Limb (tissue), 2 donors: ENCODE measurements around the gene STAT1.
"Not testable (repeated sequence)": the region's sequence is repeated elsewhere in the genome, so short reads cannot be mapped to it uniquely, and the experiment has no call there.

Source experiments
- DNase-seq, 2 donors: peaks; one replicate each; pipeline ENCODE4 v3.0.0-alpha.2; 2016; ENCODE audit errors: extremely low spot score in 2 of 2

The STAT1 gene

GRCh38 chr2:190963088-190963487, 50.9 kb downstream of the STAT1 start:
- DNase-seq, result no peak

DNA sequence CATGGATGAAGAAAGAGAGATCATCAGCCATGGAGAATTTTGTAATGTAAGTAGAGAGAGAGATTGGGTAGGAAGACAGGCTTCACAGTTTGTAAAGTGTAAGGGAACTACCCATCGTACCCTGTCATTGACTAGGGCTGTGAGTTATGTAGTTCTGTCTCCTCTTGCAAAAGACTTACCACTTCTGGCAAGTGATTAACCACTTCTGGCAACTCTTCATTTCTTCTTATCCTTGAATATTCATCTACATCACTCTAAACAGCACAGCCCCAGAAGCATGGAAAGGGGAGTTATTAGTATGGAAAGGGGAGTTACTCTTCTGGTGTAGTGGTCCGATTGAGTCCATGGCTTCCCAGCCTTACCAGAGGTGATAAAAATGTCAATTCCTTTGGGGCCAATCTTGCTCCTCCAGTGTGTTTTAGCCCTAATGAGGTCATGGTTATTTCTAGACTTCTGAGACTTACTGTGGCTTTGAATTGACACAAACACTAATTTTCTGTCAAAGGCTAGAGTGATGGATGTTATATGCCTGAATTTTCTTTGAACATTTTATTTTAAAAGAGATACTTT, 52.0 kb downstream of the STAT1 start:
- DNase-seq, result no peak

GRCh38 chr2:190961117-190961516, 52.9 kb downstream of the STAT1 start:
- not testable (repeated sequence) for DNase-seq

DNA sequence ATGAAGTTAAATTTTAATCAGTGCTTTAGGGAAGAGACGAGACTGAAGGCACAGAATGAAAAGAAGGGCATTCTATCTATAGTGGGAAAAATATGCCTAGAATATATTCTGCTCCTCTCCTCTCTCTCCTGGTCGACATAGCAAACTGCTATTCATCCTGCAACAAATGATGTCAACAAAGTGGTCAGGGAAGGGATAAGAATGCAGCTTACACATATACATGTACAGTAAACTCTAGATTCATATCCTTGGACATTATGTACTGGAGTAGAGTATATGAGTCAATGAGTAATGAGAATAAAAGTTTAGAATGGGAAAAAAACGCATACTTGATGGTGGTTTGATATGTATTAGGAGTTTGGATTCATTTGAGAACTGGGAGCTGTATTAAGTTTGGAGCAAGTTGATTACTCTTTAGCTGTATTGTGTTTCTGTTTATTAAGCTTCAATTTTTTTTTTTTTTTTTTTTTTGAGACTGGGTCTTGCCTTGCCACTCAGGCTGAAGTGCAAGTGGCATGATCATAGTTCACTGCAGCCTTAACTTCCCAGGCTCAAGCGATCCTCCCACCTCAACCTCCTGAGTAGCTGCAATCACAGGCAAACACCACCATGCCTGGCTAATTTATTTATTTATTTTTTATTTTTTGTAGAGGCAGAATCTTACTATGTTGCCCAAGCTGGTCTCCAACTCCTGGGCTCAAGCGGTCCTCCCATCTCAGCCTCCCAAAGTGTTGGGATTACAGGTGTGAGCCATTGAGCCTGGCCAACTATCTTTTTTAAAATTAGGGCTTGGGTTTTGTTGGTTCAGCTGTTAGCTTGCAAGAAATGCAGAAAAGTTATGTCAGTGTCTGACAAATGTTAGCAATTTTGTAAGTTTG, 53.8 kb downstream of the STAT1 start:
- no peak for DNase-seq

- DNase-seq, result no peak
Observed at GRCh38 chr2:190953257-190953656, 60.7 kb downstream of the STAT1 start.

DNA sequence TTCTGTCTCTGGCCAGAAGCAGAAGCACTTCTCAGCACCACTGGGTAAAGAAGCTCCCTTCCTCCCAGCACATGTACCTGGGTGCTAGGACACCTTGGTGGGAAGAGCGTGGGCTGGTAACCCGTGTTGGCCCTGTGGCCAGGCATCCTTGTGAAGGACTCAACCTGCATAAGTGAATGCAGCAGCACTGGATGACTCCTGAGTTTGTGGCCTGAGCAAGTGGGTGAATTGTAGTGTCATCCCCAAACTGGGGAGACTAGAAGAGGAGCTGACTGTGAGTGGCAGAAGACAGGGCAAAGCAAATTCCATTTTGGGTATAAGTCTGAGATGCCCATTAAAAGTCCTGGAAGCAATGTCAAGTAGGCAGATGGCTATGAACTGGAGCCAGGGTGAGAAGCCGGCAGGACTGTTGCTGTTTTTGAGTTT, 63.4 kb downstream of the STAT1 start:
- no peak for DNase-seq

DNA sequence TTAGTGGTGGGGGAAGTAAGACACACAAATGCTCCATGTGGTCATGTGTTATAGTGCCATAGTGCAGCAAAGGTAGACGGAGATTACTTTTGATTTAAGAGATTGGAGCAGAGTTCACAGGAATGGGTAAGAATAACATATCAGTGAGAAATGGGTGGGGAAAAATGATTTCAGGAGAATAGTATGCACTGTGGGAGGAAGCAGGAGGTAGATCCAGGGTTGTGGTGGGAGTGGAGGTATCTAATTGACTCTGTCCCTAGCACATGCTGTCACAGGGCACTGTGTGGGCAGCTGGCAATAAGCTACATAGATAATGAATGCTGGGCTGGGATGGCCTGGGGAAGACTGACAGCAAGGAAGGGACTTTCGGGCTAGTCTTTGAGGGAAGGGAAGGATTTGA, 65.3 kb downstream of the STAT1 start:
- no peak for DNase-seq

- DNase-seq, result peak in 1 of 2 donors; percentile 34
Observed at GRCh38 chr2:190947711-190948251, 66.2 kb downstream of the STAT1 start.

DNA sequence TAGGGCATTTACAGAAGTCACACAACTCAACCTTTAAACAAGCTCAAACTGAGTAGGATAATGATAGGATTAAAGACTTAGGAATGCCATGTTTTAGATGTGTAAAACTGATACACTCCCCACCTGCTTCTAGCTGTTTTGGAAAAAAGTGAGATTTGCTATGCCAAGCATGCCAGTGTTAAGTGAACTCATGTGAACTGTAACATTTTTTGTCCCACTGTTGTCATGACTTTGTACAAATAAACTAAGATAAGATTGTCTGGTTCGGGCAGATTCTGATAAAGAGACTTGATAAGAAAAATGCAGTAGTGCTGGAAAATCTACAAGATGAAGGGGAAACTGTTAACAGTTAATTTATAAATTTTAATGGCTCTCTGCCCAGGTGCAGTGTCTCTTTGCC, 66.8 kb downstream of the STAT1 start:
- DNase-seq, result no peak

GRCh38 chr2:190943706-190944105, 70.3 kb downstream of the STAT1 start:
- DNase-seq, result no peak

- no peak for DNase-seq
Observed at GRCh38 chr2:190942697-190943096, 71.3 kb downstream of the STAT1 start.

- no peak for DNase-seq
Observed at GRCh38 chr2:190941571-190941970, 72.4 kb downstream of the STAT1 start.

GRCh38 chr2:190940454-190940853, 73.5 kb downstream of the STAT1 start:
- DNase-seq, result no peak

DNA sequence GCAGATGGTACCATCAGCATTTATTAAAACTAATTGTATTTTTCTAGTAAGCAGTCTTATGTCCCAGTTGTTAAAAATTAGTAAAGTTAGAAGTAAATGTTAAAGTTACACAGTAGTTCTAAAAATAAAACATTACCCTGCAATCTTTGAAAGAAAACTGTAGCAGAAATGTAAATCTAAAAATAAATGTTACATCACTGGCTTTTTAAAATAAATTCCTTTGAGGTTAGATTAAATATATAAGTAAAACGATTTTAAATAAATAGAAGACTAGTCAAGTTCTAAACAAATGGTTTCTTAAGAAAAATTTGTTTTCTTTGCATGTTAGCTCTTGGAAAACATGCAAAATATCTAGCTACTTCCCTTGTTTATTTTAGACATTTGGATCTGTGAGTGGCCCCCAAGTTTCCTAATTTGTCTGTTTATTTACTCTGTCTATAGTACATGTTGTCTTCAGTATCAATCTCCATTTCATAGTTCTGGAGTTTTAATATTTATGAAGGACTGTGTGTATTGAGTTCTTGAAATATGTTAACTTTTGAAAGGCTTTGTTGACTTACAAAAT, 75.1 kb downstream of the STAT1 start:
- no peak for DNase-seq

GRCh38 chr2:190935054-190935453, 78.9 kb downstream of the STAT1 start:
- DNase-seq, result no peak

DNA sequence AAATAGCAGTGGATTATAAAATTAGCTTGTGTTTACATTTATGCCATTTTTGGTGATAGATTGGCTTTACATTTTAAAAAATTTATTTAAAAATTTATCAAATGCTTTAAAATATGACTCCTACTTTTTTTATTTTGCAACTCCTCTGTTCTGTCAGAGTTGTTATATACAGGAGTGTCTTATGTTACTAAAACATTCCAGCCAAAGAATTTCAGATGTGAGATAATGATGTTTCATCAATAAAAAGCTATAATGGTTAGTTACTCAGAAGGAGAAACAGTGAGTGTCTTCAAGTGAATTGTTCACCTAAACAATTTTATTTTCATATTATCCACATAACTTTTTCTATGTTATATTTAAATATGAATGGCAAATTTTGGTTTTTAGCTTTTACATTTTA, 80.6 kb downstream of the STAT1 start:
- no peak for DNase-seq

GRCh38 chr2:190932514-190932913, 81.5 kb downstream of the STAT1 start:
- DNase-seq, result no peak

GRCh38 chr2:190930411-190930810, 83.6 kb downstream of the STAT1 start:
- no peak for DNase-seq

DNA sequence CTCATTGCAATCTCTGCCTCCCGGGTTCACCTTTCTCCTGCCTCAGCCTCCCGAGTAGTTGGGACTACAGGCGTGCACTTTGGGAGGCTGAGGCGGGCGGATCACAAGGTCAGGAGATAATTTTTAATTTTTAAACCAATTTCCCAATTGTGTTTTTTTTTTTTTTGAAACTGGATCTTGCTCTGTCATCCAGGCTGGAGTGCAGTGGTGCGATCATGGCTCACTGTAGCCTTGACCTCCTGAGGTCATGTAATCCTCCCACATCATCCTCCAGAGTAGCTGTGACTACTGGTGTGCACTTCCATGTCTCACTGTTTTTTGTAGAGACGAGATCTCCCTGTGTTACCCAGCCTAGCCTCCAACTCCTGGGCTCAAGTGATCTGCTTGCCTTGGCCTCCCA, 84.1 kb downstream of the STAT1 start:
- no peak for DNase-seq

DNA sequence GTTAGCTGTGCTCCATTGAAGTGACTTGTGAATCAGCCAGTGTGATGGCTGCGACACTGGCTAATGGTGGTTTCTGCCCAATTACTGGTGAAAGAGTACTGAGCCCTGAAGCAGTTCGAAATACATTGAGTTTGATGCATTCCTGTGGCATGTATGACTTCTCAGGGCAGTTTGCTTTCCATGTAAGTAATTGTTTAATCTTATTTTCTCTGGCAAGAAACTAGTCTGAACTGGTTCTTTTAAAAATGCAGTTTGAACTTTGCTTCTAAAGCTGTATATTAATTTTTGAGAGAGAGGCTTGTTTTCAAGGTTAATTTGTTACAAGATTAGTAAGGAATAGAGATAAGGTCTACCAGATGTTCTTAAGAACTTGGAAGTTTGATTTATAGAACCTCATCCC, 86.7 kb downstream of the STAT1 start:
- DNase-seq, result no peak

GRCh38 chr2:190922376-190922775, 91.6 kb downstream of the STAT1 start:
- no peak for DNase-seq

DNA sequence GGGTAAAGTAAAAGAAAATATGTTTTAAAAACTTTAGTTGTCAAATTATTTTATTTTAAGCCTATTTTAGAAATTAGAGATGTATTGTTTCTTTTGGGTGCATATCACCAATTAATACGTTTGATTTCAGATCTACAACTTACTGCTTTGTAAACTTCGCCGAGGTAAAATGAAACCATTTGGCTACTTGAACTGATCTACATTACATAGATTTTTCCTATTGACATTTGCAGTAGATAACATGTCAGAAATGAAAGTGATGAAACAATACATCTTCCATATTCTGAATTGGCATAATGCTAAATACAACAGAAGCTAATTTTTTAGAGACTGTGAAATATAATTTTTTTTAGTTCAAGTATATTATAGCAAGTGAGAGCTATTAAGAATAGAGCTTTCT, 93.9 kb downstream of the STAT1 start:
- no peak for DNase-seq
